Panc1 (cell line): ENCODE results near the gene ITK.

Experiments
- CTCF ChIP-seq: fragments of 450-650 bp; IDR thresholded peaks from 2 replicates; pipeline ENCODE4 v1.5.1; 2017; ENCODE audit warnings: mild to moderate bottlenecking
- REST ChIP-seq, 2 experiments: IDR thresholded peaks; 2 replicates each; pipeline ENCODE4 v1.6.1; 2011 to 2012; ENCODE audit warnings: low read depth in 2 of 2, control low read depth in 1 of 2, low read length in 1 of 2, mild to moderate bottlenecking in 1 of 2, moderate library complexity in 1 of 2; ENCODE audit not compliant: insufficient read depth in 1 of 2
- SIN3A ChIP-seq: IDR thresholded peaks from 2 replicates; pipeline ENCODE4 v1.6.1; 2012; ENCODE audit warnings: low read depth, mild to moderate bottlenecking, low read length, moderate library complexity, borderline replicate concordance; ENCODE audit not compliant: insufficient read depth

- TF ChIP-seq CTCF (no peak), REST (IDR thresholded peaks at IDR 0.05; ENCODE audit: insufficient read depth in 1 of 2, low read depth in 2 of 2, low read length in 1 of 2) (no peak), SIN3A (no peak)
Measured at GRCh38 chr5:157168286-157168685, 12.4 kb upstream of the ITK start.
